Ecto neural progenitor cell (in vitro differentiated cells): ENCODE data around the gene SORCS2.

Experiments
- DNase-seq: peaks from one replicate; pipeline ENCODE4 v3.0.0-alpha.2; 2018; ENCODE audit warnings: low spot score

SORCS2 gene

GRCh38 chr4:7766086-7766485, 573.7 kb downstream of the SORCS2 start:
- no peak for DNase-seq

GRCh38 chr4:7766661-7767345, 574.5 kb downstream of the SORCS2 start:
- DNase-seq = no peak

- no peak for DNase-seq
These were observed 575.2 kb downstream of the SORCS2 start for GRCh38 chr4:7767526-7767925.

GRCh38 chr4:7767966-7768365, 575.6 kb downstream of the SORCS2 start:
- DNase-seq = no peak

- DNase-seq = no peak
These were observed 576.4 kb downstream of the SORCS2 start for GRCh38 chr4:7768736-7769135.

- DNase-seq = no peak
These were observed 577.3 kb downstream of the SORCS2 start for GRCh38 chr4:7769396-7770223.

GRCh38 chr4:7770224-7771050, 578.1 kb downstream of the SORCS2 start:
- DNase-seq = no peak

GRCh38 chr4:7771056-7771455, 578.7 kb downstream of the SORCS2 start:
- DNase-seq = no peak

GRCh38 chr4:7771541-7772507, 579.5 kb downstream of the SORCS2 start:
- DNase-seq = no peak

GRCh38 chr4:7772711-7773385, 580.5 kb downstream of the SORCS2 start:
- DNase-seq = no peak

- DNase-seq = no peak
These were observed 581.3 kb downstream of the SORCS2 start for GRCh38 chr4:7773401-7774180.

- no peak for DNase-seq
These were observed 582.3 kb downstream of the SORCS2 start for GRCh38 chr4:7774301-7775294.

- no peak for DNase-seq
These were observed 583.1 kb downstream of the SORCS2 start for GRCh38 chr4:7775396-7775795.

GRCh38 chr4:7777017-7777710, 584.8 kb downstream of the SORCS2 start:
- DNase-seq = no peak

- DNase-seq = no peak
These were observed 585.7 kb downstream of the SORCS2 start for GRCh38 chr4:7777871-7778509.

GRCh38 chr4:7778510-7779431, 586.4 kb downstream of the SORCS2 start:
- no peak for DNase-seq

- no peak for DNase-seq
These were observed 587.1 kb downstream of the SORCS2 start for GRCh38 chr4:7779432-7779768.
